ENCODE measurements around the gene CYP2J2. TPM values are rescaled to one million over a fixed set of nuclear protein-coding genes. Genes with fewer than 3 reads are reported as not detected.
A peak's percentile ranks its signal among the peaks of the same experiment; 100 is the strongest.

Gene CYP2J2
- total RNA-seq, 4 donors from 2014 or later: 2.4 to 8.7 (median 3.2) TPM

DNA sequence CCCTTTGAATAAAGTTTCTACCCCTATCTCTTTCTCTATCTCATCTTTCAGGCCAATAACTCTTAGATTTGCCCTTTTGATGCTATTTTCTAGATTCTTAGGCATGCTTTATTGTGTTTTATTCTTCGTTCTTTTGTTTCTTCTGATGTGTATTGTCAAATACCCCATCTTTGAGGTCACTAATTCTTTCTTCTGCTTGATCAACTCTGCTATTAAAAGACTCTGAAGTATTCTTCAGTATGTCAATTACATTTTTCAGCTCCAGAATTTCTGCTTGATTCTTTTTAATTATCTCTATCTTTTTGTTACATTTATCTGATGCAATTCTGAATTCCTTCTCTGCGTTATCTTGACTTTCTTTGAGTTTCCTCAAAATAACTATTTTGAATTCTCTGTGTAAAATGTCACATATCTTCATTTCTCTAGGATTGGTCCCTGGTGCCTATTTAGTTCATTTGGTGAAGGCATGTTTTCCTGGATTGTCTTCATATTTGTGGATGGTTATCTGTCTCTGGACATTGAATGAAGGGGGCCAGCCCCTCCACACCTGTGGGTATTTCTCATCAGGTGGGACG, 11.2 kb upstream of the CYP2J2 start:
- Histone ChIP-seq H3K4me3 (no peak overlapping the region), H3K27ac (no peak overlapping the region), H3K9me3 (no peaks in the 10 kb centered on the region), H3K36me3 (no peaks in the 10 kb centered on the region), H3K27me3 (no peaks in the 10 kb centered on the region), H3K4me1 (no peaks in the 10 kb centered on the region)
- intact Hi-C loops (cut with DNase I; ENCODE audit: low total_unique reads) (no loop called here), in situ Hi-C loops (cut with MboI; ENCODE audit: low sequenced_read_pairs in 4 of 4) (loop anchor here in 2 of 4 donors (25.0 kb wide), 2 partner anchors 1200 to 1225 kb away; partner anchors contain the start of gene MYSM1 (in 1 of the 2))
- TF ChIP-seq, protein P1, sequence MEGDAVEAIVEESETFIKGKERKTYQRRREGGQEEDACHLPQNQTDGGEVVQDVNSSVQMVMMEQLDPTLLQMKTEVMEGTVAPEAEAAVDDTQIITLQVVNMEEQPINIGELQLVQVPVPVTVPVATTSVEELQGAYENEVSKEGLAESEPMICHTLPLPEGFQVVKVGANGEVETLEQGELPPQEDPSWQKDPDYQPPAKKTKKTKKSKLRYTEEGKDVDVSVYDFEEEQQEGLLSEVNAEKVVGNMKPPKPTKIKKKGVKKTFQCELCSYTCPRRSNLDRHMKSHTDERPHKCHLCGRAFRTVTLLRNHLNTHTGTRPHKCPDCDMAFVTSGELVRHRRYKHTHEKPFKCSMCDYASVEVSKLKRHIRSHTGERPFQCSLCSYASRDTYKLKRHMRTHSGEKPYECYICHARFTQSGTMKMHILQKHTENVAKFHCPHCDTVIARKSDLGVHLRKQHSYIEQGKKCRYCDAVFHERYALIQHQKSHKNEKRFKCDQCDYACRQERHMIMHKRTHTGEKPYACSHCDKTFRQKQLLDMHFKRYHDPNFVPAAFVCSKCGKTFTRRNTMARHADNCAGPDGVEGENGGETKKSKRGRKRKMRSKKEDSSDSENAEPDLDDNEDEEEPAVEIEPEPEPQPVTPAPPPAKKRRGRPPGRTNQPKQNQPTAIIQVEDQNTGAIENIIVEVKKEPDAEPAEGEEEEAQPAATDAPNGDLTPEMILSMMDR (IDR thresholded peaks at IDR 0.05 in 4 of 5, conservative IDR thresholded peaks at IDR 0.05 in 1 of 5): no peak
- no peak for TF ChIP-seq POLR2A (IDR thresholded peaks at IDR 0.05)
- DNase-seq (no peak), ATAC-seq (no peak)

DNA sequence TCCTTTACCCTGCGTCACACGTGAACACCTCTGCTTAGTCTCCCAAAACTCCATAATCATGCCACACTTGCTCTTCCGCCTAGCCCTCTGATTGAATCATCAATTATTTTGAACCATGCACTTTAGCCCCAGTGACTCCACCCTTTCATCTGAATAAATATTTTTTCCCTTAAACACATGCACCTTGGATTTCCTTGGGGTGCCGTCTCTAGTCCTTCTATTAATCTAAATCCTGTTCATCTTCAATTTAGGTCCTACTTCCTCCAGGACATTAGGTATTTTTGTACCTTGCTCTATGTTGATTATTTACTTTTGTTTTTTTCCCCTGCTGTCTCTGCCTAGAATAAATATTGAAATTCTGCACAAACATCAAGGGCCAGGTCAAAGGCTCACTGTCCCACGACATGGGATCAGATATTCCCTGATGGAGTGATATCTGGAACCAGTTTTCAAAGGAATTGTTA, 9.8 kb upstream of the CYP2J2 start:
- H3K4me1 ChIP-seq: no peaks in the 10 kb centered on the region
- no peaks in the 10 kb centered on the region for H3K36me3 ChIP-seq
- in situ Hi-C loops (cut with MboI; ENCODE audit: low sequenced_read_pairs in 4 of 4) (loop anchor here in 2 of 4 donors (25.0 kb wide), 2 partner anchors 1199 to 1224 kb away; partner anchors contain the start of gene MYSM1 (in 1 of the 2)), intact Hi-C loops (cut with DNase I; ENCODE audit: low total_unique reads) (no loop called here)
- no peak for TF ChIP-seq POLR2A (IDR thresholded peaks at IDR 0.05)
- TF ChIP-seq, protein P1 (IDR thresholded peaks at IDR 0.05 in 4 of 5, conservative IDR thresholded peaks at IDR 0.05 in 1 of 5): no peak
- H3K27me3 ChIP-seq: no peaks in the 10 kb centered on the region
- no peak overlapping the region for H3K27ac ChIP-seq
- no peak for DNase-seq
- H3K4me3 ChIP-seq: no peak overlapping the region
- H3K9me3 ChIP-seq: no peaks in the 10 kb centered on the region
- no peak for ATAC-seq

DNA sequence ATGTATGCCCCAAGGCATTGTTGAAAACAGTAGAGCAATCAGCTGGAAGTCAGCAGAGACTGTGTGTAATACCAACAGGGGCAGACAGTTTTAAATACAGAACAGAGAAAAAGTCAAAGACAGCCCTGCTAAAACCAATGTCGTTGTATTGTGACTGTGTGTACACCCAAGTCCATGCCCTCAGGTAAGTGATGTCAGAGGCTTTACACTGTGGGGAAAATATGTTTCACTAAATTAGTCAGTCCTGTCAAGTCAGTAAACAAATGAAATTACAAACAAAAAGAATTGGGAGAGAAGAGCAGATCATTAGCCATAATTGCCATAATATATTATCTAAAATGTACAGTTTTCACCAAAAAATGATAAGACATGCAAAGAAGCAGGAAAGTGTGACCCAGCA, 2.4 kb upstream of the CYP2J2 start:
- ATAC-seq: no peak
- in situ Hi-C loops (cut with MboI; ENCODE audit: low sequenced_read_pairs in 4 of 4): loop anchor here in 2 of 4 donors (25.0 kb wide), 2 partner anchors 1192 to 1217 kb away; partner anchors contain the start of gene MYSM1 (in 1 of the 2)
- Histone ChIP-seq H3K27me3 (no peaks in the 10 kb centered on the region), H3K27ac (no peak overlapping the region), H3K36me3 (no peaks in the 10 kb centered on the region), H3K9me3 (peaks cover 0 to 8% (median 0%) of the 10 kb centered on the region in 3 donors), H3K4me3 (no peak overlapping the region), H3K4me1 (peaks cover 0 to 7% of the 10 kb centered on the region in 2 donors)
- no peak for DNase-seq
- no peak for TF ChIP-seq POLR2A (IDR thresholded peaks at IDR 0.05)
- TF ChIP-seq, protein P1 (IDR thresholded peaks at IDR 0.05 in 4 of 5, conservative IDR thresholded peaks at IDR 0.05 in 1 of 5): no peak
- intact Hi-C loops (cut with DNase I; ENCODE audit: low total_unique reads): loop anchor here (5.0 to 10.0 kb wide), 2 partner anchors 404 to 887 kb away; no protein-coding TSS in a partner anchor

DNA sequence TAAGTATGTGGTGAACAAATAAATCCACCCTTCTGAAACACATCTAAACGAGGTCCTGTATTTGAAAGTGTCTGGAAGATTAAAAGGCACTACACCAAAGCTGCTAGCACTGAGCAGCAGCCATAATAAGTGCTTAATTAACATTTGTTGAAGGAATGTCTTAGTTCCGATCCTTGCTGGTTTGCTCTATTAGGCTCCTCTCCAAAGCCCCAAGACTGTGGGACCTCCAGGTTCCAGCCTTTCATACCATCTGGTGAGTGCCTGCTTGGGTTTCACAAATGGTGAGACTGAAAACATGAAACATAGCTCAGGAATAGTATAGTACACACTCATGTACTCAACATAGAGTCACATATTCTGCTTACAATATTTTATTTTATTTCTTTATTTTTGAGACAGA, 640 bp upstream of the CYP2J2 start:
- peaks cover 0 to 8% (median 0%) of the 10 kb centered on the region in 3 donors for H3K9me3 ChIP-seq
- intact Hi-C loops (cut with DNase I; ENCODE audit: low total_unique reads): loop anchor here (5.0 to 10.0 kb wide), 2 partner anchors 402 to 885 kb away; no protein-coding TSS in a partner anchor
- peak; percentile 19 to 25 for ATAC-seq
- no peaks in the 10 kb centered on the region for H3K36me3 ChIP-seq
- peak overlapping the region; percentile 71 to 84 (median 76) for H3K27ac ChIP-seq
- TF ChIP-seq, protein P1 (IDR thresholded peaks at IDR 0.05 in 4 of 5, conservative IDR thresholded peaks at IDR 0.05 in 1 of 5): no peak
- TF ChIP-seq POLR2A (IDR thresholded peaks at IDR 0.05): no peak
- no peaks in the 10 kb centered on the region for H3K27me3 ChIP-seq
- H3K4me1 ChIP-seq: peaks cover 0 to 9% of the 10 kb centered on the region in 2 donors
- peak overlapping the region; percentile 51 to 72 (median 58) for H3K4me3 ChIP-seq
- in situ Hi-C loops (cut with MboI; ENCODE audit: low sequenced_read_pairs in 4 of 4): loop anchor here in 2 of 4 donors (25.0 kb wide), 2 partner anchors 1190 to 1215 kb away; partner anchors contain the start of gene MYSM1 (in 1 of the 2)
- DNase-seq: no peak
